ENCODE measurements around the gene RAP1GAP.

The RAP1GAP gene

GRCh38 chr1:21622466-21623315, 46.5 kb downstream of the RAP1GAP start:
- peaks cover 7% of the 10 kb centered on the region for H3K4me1 ChIP-seq (ENCODE audit: control insufficient read depth, low read depth, low read length)
- no peak overlapping the region for H3K23ac ChIP-seq (ENCODE audit: low read length)
- peak overlapping the region; percentile 9 for H3K4me3 ChIP-seq (ENCODE audit: low read length)
- DNase-seq: no peak
- no peak overlapping the region for H3K4ac ChIP-seq (ENCODE audit: low read depth, low read length)
- H2AK5ac ChIP-seq (ENCODE audit: low read length): no peak overlapping the region
- H2BK120ac ChIP-seq (ENCODE audit: low read depth, low read length): no peak overlapping the region
- H3K27ac ChIP-seq (ENCODE audit: low read depth, low read length): no peak overlapping the region
- H4K8ac ChIP-seq (ENCODE audit: low read depth, low read length): no peak overlapping the region
- no peak overlapping the region for H3K18ac ChIP-seq (ENCODE audit: low read length)
- no peak overlapping the region for H2BK15ac ChIP-seq (replicated peaks; ENCODE audit: low read depth)
- WGBS (ENCODE audit: extremely low coverage, insufficient coverage, low lambda C conversion rate): no CpG with 5 or more reads among the region's 62 CpGs
- peak overlapping the region; percentile 66 for H3K4me2 ChIP-seq (ENCODE audit: low read length)
- no peaks in the 10 kb centered on the region for H3K36me3 ChIP-seq (ENCODE audit: control insufficient read depth, insufficient read depth, low read length)
- H3K9ac ChIP-seq (ENCODE audit: low read length): peak overlapping the region; percentile 60
- no peak overlapping the region for H2BK5ac ChIP-seq (ENCODE audit: low read length)
- H4K5ac ChIP-seq (ENCODE audit: low read length): no peak overlapping the region
- H3K79me2 ChIP-seq (ENCODE audit: control insufficient read depth, insufficient read depth, low read length): no peaks in the 10 kb centered on the region
- H3K79me1 ChIP-seq (ENCODE audit: low read length): no peaks in the 10 kb centered on the region
- H3K27me3 ChIP-seq (ENCODE audit: insufficient read depth, low read length, poor library complexity): no peaks in the 10 kb centered on the region
- peak overlapping the region; percentile 76 for H3K56ac ChIP-seq (ENCODE audit: low read length)

DNA sequence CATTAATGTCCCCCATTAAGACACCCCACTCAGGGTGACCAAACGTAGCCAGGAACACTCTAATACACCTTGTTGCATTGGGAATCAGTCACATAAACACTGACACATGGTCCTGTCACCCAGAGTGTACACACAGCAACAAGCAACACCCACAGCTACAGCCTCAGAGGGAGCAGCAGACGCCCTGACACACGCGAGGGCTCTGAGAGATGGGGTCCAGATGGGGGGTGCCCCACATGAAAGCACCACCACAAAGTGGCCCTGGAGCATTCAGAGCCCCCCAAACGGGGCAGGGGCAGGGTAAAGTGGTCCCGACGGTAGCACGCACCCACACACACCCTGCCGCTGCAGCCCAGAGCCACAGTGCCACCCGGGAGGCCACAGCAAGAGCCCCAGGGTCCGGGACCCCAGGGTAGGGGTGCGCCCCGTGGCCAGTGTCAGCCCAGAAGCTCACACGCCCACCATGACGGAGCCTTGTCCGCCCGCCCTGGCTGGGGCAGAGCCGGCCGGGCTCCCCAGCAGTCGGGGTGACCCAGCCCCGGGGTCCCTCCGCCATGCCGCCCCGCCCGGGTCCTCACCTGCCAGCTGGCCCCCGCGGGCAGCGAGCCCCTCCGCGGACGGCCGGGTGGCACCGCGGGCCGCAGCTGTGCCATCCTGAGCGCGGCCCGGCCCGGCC, 47.3 kb downstream of the RAP1GAP start:
- peak overlapping the region; percentile 54 for H3K56ac ChIP-seq (ENCODE audit: low read length)
- H3K79me2 ChIP-seq (ENCODE audit: control insufficient read depth, insufficient read depth, low read length): no peaks in the 10 kb centered on the region
- no peak overlapping the region for H3K27ac ChIP-seq (ENCODE audit: low read depth, low read length)
- no CpG with 5 or more reads among the region's 39 CpGs for WGBS (ENCODE audit: extremely low coverage, insufficient coverage, low lambda C conversion rate)
- no peak overlapping the region for H4K5ac ChIP-seq (ENCODE audit: low read length)
- H3K23ac ChIP-seq (ENCODE audit: low read length): no peak overlapping the region
- no peak overlapping the region for H3K4ac ChIP-seq (ENCODE audit: low read depth, low read length)
- H2BK15ac ChIP-seq (replicated peaks; ENCODE audit: low read depth): no peak overlapping the region
- no peak for DNase-seq
- no peaks in the 10 kb centered on the region for H3K79me1 ChIP-seq (ENCODE audit: low read length)
- H3K4me3 ChIP-seq (ENCODE audit: low read length): peak overlapping the region; percentile 9
- H3K9ac ChIP-seq (ENCODE audit: low read length): peak overlapping the region; percentile 44
- no peak overlapping the region for H3K18ac ChIP-seq (ENCODE audit: low read length)
- H3K27me3 ChIP-seq (ENCODE audit: insufficient read depth, low read length, poor library complexity): no peaks in the 10 kb centered on the region
- no peak overlapping the region for H2BK120ac ChIP-seq (ENCODE audit: low read depth, low read length)
- H2AK5ac ChIP-seq (ENCODE audit: low read length): no peak overlapping the region
- H4K8ac ChIP-seq (ENCODE audit: low read depth, low read length): no peak overlapping the region
- H3K4me1 ChIP-seq (ENCODE audit: control insufficient read depth, low read depth, low read length): peaks cover 7% of the 10 kb centered on the region
- H3K4me2 ChIP-seq (ENCODE audit: low read length): peak overlapping the region; percentile 48
- H3K36me3 ChIP-seq (ENCODE audit: control insufficient read depth, insufficient read depth, low read length): no peaks in the 10 kb centered on the region
- H2BK5ac ChIP-seq (ENCODE audit: low read length): no peak overlapping the region

- Histone ChIP-seq H3K4me2 (ENCODE audit: low read length) (no peak overlapping the region), H4K8ac (ENCODE audit: low read depth, low read length) (no peak overlapping the region), H4K5ac (ENCODE audit: low read length) (no peak overlapping the region), H3K9ac (ENCODE audit: low read length) (no peak overlapping the region), H3K36me3 (ENCODE audit: control insufficient read depth, insufficient read depth, low read length) (no peaks in the 10 kb centered on the region), H3K4me1 (ENCODE audit: control insufficient read depth, low read depth, low read length) (peaks cover 7% of the 10 kb centered on the region), H3K18ac (ENCODE audit: low read length) (no peak overlapping the region), H3K27ac (ENCODE audit: low read depth, low read length) (no peak overlapping the region), H3K56ac (ENCODE audit: low read length) (no peak overlapping the region), H3K23ac (ENCODE audit: low read length) (no peak overlapping the region), H3K27me3 (ENCODE audit: insufficient read depth, low read length, poor library complexity) (no peaks in the 10 kb centered on the region), H3K79me2 (ENCODE audit: control insufficient read depth, insufficient read depth, low read length) (no peaks in the 10 kb centered on the region), H2BK15ac (replicated peaks; ENCODE audit: low read depth) (no peak overlapping the region), H3K79me1 (ENCODE audit: low read length) (no peaks in the 10 kb centered on the region), H3K4ac (ENCODE audit: low read depth, low read length) (no peak overlapping the region), H2BK120ac (ENCODE audit: low read depth, low read length) (no peak overlapping the region), H2BK5ac (ENCODE audit: low read length) (no peak overlapping the region), H2AK5ac (ENCODE audit: low read length) (no peak overlapping the region), H3K4me3 (ENCODE audit: low read length) (no peak overlapping the region)
- no CpG with 5 or more reads among the region's 7 CpGs for WGBS (ENCODE audit: extremely low coverage, insufficient coverage, low lambda C conversion rate)
- DNase-seq: no peak
Measured at GRCh38 chr1:21621051-21621450, 48.1 kb downstream of the RAP1GAP start.

GRCh38 chr1:21620496-21620895, 48.7 kb downstream of the RAP1GAP start:
- no peak overlapping the region for H3K23ac ChIP-seq (ENCODE audit: low read length)
- no peak overlapping the region for H3K27ac ChIP-seq (ENCODE audit: low read depth, low read length)
- H2BK5ac ChIP-seq (ENCODE audit: low read length): no peak overlapping the region
- no peak overlapping the region for H2BK15ac ChIP-seq (replicated peaks; ENCODE audit: low read depth)
- H3K79me1 ChIP-seq (ENCODE audit: low read length): no peaks in the 10 kb centered on the region
- H2AK5ac ChIP-seq (ENCODE audit: low read length): no peak overlapping the region
- no peak overlapping the region for H4K5ac ChIP-seq (ENCODE audit: low read length)
- H3K36me3 ChIP-seq (ENCODE audit: control insufficient read depth, insufficient read depth, low read length): no peaks in the 10 kb centered on the region
- H3K18ac ChIP-seq (ENCODE audit: low read length): no peak overlapping the region
- no peak overlapping the region for H3K56ac ChIP-seq (ENCODE audit: low read length)
- peaks cover 7% of the 10 kb centered on the region for H3K4me1 ChIP-seq (ENCODE audit: control insufficient read depth, low read depth, low read length)
- DNase-seq: no peak
- H3K9ac ChIP-seq (ENCODE audit: low read length): no peak overlapping the region
- no peak overlapping the region for H3K4me2 ChIP-seq (ENCODE audit: low read length)
- WGBS (ENCODE audit: extremely low coverage, insufficient coverage, low lambda C conversion rate): no CpG with 5 or more reads among the region's 16 CpGs
- H2BK120ac ChIP-seq (ENCODE audit: low read depth, low read length): no peak overlapping the region
- no peak overlapping the region for H3K4me3 ChIP-seq (ENCODE audit: low read length)
- no peaks in the 10 kb centered on the region for H3K27me3 ChIP-seq (ENCODE audit: insufficient read depth, low read length, poor library complexity)
- H3K4ac ChIP-seq (ENCODE audit: low read depth, low read length): no peak overlapping the region
- H4K8ac ChIP-seq (ENCODE audit: low read depth, low read length): no peak overlapping the region
- no peaks in the 10 kb centered on the region for H3K79me2 ChIP-seq (ENCODE audit: control insufficient read depth, insufficient read depth, low read length)

- Histone ChIP-seq H3K4me2 (ENCODE audit: low read length) (no peak overlapping the region), H2BK5ac (ENCODE audit: low read length) (no peak overlapping the region), H3K4me3 (ENCODE audit: low read length) (no peak overlapping the region), H2AK5ac (ENCODE audit: low read length) (no peak overlapping the region), H4K5ac (ENCODE audit: low read length) (no peak overlapping the region), H2BK15ac (replicated peaks; ENCODE audit: low read depth) (no peak overlapping the region), H3K9ac (ENCODE audit: low read length) (no peak overlapping the region), H3K4me1 (ENCODE audit: control insufficient read depth, low read depth, low read length) (peaks cover 7% of the 10 kb centered on the region), H3K27me3 (ENCODE audit: insufficient read depth, low read length, poor library complexity) (no peaks in the 10 kb centered on the region), H3K23ac (ENCODE audit: low read length) (no peak overlapping the region), H3K56ac (ENCODE audit: low read length) (no peak overlapping the region), H3K27ac (ENCODE audit: low read depth, low read length) (no peak overlapping the region), H2BK120ac (ENCODE audit: low read depth, low read length) (no peak overlapping the region), H3K4ac (ENCODE audit: low read depth, low read length) (no peak overlapping the region), H3K79me1 (ENCODE audit: low read length) (no peaks in the 10 kb centered on the region), H4K8ac (ENCODE audit: low read depth, low read length) (no peak overlapping the region), H3K79me2 (ENCODE audit: control insufficient read depth, insufficient read depth, low read length) (no peaks in the 10 kb centered on the region), H3K18ac (ENCODE audit: low read length) (no peak overlapping the region), H3K36me3 (ENCODE audit: control insufficient read depth, insufficient read depth, low read length) (no peaks in the 10 kb centered on the region)
- DNase-seq: no peak
- no CpG with 5 or more reads among the region's 12 CpGs for WGBS (ENCODE audit: extremely low coverage, insufficient coverage, low lambda C conversion rate)
Measured at GRCh38 chr1:21620011-21620410, 49.1 kb downstream of the RAP1GAP start.
